IPS DF 4.7 (cell line): ENCODE data around the gene ZSCAN2.

ENCODE experiments used
- DNase-seq: peaks from one replicate; pipeline ENCODE4 v3.0.0-alpha.2; 2013; ENCODE audit warnings: low spot score; ENCODE audit errors: extremely low read depth

ZSCAN2 gene

DNA sequence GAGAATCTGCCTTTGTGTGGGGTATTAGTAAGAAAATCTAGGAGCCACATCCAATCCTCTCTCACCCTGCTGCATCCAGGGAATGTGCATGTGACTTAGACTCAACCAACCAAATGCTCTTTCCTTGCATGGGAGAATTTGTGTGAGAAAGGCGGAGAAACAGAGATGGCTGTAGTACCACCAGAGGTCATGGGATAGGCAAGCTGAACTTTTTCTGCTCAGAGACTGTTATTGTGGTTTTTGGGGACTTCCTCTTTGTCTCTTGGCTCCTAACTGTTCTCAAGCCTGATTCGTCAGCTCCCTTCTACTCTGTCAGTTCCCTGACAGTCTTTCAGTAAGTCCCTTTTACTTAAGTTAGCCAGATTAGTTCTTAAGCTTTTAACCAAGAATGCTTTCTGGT, 2.6 kb upstream of the ZSCAN2 start:
- DNase-seq, result no peak

DNA sequence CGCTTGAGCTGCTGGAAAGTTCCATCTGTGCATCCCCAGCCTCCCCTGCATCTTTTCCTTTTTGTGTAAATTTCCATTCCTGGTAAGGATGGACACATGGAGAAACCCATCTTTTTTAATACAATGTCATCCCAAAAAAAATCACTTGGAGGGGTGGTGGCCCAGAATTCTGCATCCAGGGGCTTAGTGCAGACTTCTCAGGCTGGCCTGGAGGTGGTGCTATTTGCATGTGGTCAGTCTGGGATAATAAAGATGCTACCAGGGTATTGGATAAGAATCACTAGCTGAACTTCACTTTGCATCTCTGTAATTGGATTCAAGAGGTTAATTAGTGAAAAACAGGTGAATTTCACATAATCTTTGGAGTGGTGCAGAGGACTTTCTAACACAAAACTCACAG, 1.8 kb upstream of the ZSCAN2 start:
- no peak for DNase-seq

DNA sequence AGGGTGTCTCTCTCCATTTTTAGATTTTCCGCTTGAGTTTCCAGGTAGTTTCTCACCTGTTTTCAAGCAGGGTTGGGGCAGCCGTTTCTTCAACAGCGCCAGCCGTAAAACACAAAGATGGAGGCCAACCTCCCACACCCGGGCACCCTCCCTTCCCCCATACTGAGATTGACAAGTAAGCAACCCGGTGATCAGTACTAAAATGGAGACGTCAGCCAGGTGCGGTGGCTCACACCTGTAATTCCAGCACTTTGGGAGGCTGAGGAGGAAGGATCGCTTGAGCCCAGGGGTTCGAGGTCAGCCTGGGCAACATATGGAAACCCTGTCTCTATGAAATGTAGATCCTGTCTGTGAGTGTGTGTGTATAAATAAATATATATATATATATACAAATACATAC, 903 bp upstream of the ZSCAN2 start:
- DNase-seq, result no peak

DNA sequence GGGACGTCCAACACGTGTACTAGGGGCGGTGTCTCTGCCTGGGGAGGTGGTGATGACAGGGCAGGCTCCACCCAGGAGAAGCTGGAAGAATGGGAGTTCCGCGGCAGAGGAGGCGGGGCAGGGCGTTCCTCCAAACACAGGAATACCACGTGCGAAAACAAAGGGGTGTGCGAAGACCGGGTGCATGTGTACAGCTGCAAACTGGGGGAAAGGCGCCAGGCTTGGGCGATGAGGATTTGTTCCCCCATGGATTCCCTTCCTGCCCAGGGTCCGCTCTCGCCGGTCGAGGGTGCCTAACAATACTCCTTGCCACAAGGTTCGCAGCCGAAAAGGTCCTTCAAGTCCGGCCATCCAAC, 500 bp upstream of the ZSCAN2 start:
- no peak for DNase-seq

DNA sequence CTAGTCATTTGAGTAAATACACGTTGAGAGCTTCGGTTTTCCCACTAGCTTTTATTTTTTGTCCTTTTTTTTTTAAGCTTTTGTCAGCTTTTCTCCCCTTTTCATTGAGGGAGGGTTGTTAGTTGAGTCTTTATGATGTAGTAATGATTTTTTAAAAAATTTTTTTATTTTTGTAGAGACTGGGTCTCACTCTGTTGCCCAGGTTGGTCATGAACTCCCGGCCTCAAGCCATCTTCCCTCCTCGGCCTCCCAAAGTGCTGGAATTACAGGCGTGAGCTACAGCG, 688 bp downstream of the ZSCAN2 start:
- no peak for DNase-seq

DNA sequence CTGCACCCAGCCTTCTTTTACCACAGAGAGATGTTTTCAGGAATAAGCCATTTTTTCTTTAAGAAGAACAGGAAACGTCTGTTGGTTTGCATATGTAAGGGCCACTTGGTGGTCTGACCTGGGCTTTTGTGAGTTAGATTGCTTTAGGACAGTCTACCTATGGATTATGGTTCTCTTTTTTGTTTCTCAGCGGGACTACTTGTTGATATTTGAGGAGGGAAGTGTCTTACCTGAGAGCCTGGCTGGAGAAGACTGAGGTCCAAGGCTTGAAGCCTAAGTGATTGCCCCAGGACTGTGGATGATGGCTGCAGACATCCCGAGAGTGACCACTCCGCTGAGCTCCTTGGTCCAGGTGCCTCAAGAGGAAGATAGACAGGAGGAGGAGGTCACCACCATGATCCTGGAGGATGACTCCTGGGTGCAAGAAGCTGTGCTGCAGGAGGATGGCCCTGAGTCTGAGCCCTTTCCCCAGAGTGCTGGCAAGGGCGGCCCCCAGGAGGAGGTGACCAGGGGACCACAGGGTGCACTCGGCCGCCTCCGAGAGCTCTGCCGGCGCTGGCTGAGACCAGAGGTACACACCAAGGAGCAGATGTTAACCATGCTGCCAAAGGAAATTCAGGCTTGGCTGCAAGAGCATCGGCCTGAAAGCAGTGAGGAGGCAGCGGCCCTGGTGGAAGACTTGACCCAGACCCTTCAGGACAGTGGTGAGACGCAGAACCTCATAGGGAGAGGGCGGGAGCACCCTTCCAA, 3.0 kb downstream of the ZSCAN2 start:
- DNase-seq, result peak; percentile 86

DNA sequence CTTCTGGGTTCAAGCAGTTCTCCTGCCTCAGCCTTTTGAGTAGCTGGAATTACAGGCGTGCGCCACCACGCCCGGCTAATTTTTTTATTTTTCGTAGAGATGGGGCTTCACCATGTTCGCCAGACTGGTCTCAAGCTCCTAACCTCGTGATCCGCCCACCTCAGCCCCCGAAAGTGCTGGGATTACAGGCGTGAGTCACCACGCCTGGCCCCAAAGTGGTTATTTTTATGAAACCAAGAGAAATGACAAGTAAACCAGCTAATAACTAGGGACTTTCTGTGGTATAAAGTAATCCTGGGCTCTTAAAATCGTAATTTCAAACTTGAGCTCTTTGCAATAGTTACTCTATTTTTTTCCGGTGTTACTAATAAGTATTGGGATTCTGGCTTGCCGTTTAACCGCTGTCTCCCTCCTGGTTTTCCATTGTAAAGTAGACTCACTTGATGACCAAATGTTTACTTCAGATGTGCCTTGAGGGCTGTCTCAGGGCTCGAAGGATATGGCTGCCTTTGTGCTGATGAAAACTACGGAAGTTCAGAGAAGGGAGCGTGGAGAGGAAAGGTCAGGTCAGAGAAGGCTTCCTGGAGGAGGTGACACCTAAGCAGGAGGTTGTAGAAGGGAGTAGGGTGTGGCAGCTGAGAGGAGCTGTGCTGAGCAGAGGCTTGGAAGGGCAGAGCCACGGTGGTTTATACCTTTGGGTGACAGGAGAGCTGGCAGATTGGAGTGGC, 4.2 kb downstream of the ZSCAN2 start:
- no peak for DNase-seq

DNA sequence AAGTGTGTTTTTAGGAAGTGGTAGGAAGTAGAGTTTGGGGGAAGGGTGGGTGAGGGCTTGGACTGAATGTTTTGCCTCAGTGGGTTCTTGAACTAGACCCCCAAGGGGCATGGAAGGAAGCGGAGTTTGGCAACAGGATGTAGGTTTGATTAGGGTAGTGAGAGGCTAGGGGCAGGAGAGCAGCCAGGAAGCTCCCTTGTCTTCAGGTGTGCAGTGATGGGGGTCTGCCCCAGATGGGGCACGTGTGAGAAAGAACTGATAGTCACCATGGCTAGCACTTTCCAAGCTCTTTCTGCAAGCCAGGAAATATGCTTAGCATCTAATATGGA, 4.7 kb downstream of the ZSCAN2 start:
- no peak for DNase-seq

DNA sequence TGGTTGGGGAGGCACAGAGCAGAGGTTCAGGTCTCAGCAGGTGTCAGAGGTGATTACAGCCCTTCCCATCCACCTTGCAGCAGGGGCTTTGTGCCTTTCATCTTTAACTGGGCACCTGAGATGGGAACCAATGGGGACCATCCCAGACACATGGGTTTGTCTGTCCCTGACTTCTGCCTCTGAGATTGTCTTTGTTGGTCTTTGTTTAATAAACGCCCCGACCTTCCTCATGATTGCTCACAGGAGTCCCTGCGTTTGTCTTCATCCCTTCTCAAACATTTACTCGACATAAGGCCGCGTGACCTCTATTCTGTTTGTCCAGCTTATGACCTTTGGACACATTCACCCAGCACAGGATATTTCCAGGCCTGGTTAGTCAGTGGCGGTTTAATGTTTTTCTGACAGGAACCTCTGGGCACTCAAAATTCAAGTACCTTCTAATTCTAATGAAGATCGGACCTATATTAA, 5.9 kb downstream of the ZSCAN2 start:
- DNase-seq, result no peak

DNA sequence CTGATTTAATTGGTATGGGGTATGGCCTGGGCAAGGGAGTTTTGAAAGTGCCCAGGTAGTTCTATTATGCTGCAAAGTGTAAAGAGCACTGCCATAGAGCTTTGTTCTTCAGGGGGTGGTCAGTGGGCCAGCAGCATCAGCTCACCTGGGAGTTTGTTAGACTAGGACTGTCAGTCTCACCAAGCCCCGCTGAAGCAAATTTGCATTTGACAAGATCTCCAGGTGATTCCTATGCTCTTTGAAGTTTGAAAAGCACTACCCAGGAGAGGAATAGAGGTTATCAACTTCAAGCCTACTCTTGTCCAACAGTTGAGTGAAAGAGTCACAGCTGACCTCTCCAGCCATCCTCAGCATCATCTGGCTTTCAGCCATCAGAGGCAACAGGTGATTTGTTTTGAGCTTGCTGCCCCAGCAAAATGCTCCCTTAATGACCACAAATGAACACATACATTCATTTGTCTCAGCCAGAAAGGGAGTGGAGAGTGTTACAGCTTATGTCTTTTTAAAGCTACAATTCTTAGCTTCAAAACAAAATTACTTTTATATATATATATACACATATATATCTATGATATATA, 8.0 kb downstream of the ZSCAN2 start:
- DNase-seq, result no peak

DNA sequence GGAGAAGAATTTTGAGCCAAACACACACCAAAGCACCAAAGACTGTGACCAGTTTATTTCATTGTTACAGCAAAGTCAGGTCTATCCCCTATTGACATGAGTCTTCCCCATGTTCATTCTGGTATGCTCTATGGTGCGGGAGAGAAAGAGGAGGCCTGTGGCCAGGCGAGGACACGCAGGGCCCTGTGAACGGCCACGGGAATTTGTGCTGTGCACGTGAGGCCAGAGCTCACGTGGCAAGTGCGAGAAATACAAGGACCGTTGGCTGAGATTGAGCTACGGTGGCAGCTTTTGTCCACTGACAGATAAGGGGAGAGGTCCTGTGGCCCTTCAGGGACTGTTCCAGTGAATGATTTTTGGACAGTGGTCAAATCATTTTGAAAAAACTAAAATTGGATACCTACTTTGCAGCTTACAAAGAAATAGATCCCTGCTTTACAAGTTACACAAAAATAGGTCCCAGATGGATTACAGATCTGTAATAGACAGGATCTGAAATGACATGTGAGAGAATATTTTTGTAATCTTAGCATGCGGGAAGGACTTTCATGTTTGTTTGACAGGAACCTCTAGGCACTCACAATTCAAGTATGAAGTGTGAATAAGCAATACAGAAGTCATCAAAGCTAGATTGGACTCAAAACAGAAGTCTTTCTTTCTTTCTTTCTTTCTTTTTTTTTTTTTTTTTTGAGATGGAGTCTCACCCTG, 9.2 kb downstream of the ZSCAN2 start:
- DNase-seq, result no peak

DNA sequence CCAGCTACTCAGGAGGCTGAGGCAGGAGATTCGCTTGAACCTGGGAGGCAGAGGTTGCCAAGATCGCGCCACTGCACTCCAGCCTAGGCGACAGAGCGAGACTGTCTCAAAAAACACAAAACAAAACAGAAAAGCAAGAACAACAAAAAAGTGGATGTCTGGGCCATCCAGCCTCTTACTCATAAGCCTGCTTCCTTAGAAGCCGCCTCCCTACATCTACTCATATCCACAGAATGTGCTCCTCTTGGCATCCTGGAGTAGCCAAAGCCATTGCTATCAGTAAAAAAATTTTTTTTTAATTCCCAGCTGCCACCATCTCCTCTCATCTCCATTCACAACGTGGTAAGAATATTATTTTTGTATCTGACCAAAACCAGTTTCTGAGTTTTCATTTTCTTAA, 10.8 kb downstream of the ZSCAN2 start:
- DNase-seq, result no peak

DNA sequence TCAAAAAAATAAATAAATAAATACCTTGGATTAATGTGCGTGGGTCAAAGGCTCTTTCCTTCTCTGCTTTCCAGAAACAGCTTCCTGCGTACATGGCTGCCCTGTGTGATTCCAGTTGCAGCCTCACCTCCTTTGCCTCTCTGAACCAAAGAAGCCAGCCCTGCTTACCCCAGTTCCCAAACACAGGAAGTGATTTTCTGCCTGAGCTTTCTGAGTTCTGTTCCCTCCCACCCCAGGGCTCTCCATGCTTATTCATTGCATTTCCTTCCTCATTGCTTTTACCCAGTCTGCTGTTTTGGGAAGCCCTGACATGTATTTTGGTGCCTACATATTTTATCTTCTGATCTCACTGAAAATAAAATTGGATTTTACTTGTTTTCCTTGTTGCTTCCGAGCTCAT, 15.4 kb downstream of the ZSCAN2 start:
- no peak for DNase-seq

DNA sequence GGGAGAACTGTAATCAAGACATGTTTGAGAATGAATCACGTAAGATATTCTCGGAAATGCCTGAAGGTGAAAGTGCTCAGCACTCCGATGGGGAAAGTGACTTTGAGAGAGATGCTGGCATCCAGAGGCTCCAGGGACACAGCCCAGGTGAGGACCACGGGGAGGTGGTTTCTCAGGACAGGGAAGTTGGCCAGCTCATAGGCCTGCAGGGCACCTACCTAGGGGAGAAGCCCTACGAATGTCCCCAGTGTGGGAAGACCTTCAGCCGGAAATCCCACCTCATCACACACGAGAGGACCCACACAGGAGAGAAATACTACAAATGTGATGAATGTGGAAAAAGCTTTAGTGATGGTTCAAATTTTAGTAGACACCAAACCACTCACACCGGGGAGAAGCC, 19.8 kb downstream of the ZSCAN2 start:
- no peak for DNase-seq

DNA sequence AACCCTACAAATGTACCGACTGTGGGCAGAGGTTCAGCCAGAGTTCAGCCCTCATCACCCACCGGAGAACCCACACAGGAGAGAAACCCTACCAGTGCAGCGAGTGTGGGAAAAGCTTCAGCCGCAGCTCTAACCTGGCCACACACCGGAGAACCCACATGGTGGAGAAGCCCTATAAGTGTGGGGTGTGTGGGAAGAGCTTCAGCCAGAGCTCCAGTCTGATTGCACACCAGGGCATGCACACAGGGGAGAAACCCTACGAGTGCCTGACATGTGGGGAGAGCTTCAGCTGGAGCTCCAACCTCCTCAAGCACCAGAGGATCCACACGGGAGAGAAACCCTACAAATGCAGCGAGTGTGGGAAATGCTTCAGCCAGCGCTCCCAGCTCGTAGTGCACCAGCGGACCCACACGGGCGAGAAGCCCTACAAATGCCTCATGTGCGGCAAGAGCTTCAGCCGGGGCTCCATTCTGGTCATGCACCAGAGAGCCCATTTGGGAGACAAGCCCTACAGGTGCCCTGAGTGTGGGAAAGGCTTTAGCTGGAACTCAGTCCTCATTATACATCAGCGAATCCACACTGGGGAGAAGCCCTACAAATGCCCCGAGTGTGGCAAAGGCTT, 20.7 kb downstream of the ZSCAN2 start:
- no peak for DNase-seq

DNA sequence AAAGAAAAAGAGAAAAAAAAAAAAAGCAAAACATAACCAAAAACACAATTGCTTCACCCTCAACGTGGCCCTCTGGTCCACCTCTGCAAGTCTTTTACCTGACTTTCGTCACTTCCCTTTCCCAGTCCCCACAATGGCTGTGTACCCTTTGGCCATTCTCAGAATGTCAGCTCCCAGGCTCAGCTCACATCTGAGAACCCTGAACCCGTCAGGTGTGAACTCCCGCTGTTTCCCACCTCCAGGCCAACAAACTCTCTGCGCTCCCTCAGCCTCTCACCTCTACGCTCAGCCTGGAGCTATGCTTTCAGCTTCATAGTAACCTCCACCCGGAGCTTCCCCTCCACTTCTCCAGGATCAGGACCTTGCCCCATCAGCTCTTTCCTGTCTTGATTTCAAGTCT, 23.6 kb downstream of the ZSCAN2 start:
- DNase-seq, result no peak

DNA sequence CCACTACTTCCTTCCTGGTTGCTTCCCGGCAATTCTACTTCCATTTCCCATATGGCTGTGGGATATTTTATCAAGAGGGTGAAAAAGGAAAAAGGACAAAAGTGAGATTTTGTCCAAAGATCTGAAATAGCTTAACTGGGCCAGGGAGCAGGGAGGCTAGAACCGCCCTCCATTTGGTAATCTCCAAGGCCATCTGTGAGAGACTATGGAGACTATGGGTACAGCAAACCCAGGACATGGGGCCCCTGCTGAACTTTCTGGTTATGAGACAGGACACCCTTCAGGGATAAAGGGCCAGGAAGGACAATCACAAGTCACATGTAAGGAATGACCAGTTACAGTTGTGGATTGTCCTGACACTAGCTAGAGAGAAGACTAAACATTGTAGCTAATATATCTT, 24.3 kb downstream of the ZSCAN2 start:
- DNase-seq, result no peak

DNA sequence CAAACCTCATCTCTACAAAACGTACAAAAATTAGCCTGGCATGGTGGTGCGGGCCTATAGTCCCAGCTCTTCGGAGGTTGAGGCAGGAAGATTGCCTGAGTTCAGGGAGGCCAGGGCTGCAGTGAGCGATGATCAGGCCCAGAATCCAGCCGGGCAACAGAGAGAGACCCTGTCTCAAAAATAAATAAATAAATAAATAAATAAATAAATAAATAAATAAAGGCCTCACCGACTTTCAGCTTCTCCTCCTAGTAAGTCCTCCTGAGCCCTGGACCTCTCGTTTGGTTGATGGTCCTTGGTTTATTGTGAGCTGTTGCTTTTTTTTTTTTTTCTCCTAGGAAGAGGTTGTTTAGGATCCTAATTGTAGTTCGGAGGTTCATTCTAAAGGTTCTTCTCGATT, 28.2 kb downstream of the ZSCAN2 start:
- DNase-seq, result no peak

DNA sequence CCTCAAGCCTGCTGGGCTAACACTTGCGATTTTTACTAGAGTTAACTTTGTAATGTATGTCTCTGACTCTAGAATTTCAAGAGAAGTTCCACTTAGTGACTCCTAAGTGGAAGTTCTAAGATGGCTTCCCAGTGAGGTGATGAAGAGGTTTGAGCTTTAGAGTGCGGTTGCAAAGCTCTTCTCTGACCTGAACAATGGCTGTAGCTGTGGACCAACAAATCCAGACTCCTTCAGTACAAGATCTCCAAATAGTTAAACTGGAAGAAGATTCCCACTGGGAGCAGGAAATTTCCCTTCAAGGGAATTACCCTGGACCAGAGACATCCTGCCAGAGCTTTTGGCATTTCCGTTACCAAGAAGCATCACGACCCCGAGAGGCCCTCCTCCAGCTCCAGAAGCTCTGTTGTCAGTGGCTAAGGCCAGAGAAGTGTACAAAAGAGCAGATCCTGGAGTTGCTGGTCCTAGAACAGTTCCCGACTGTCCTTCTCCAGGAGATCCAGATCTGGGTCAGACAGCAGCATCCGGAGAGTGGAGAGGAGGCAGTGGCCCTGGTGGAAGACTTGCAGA, 31.0 kb downstream of the ZSCAN2 start:
- no peak for DNase-seq

DNA sequence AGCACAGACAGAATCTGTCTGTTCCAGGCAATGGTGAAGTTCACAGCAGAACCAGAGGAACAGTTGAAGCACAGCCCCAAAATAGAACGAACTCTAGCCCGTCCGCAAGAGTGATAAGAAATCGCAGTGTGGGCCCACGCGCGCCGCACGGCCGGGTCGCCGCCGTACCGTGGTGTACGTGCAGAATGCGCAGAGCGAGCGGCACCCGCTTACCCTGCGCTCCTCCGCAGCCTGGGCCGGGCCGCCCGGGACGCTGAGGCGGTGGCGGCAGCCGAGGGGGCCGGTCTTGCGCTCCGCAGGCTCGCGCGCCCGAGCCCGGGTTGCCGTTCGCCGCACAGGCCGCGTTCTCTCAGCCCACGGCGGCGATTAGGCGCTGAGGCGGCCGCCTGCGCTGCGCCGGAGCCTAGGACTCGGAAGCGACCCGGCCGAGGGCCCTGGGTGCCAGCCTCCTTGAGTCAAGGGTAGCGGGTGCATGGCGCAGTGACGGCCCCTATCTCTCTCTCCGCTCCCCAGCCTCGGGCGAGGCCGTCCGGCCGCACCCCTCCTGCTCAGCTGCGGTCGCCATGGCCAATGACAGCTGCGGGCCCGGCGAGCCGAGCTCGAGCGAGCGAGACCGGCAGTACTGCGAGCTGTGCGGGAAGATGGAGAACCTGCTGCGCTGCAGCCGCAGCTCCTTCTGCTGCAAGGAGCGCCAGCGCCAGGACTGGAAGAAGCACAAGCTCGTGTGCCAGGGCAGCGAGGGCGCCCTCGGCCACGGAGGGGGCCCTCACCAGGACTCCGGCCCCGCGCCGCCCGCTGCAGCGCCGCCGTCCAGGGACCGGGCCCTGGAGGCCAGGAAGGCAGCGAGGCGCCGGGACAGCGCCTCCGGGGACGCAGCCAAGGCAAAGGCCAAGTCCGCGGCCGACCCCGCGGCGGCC, 32.8 kb downstream of the ZSCAN2 start:
- no peak for DNase-seq
